ENCODE data around the gene RNF225.

DNA sequence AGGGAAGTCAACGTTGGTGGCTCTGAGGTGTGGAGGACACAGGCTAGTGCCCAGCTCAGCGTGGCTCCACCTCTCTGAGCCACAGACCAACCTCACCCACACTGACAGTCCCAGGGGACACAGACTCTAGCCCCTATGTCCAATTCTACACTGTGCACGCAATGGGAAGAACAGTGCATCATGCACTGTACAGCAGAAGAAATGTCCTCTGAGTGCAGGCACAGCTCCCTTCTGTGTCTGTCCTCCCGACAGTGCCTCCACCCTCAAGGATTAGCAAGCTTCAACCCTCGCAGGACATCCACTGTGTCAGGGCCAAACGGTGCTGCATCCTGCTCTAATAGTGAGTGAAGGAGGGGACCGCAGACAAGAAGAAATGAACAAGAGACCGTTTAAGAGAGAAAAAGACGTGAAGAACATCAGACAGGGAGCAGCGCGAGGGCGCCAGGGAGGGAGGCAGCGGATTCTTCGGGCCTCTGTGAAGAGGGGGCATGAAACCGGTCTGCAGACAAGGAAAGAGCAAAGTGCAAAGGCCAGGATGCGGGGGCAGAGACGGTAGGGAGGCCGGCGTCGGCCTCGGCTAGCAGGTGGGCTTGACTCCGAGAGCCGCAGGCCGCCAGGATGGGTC, 15.3 kb upstream of the RNF225 start:
- TF ChIP-seq, protein P1, sequence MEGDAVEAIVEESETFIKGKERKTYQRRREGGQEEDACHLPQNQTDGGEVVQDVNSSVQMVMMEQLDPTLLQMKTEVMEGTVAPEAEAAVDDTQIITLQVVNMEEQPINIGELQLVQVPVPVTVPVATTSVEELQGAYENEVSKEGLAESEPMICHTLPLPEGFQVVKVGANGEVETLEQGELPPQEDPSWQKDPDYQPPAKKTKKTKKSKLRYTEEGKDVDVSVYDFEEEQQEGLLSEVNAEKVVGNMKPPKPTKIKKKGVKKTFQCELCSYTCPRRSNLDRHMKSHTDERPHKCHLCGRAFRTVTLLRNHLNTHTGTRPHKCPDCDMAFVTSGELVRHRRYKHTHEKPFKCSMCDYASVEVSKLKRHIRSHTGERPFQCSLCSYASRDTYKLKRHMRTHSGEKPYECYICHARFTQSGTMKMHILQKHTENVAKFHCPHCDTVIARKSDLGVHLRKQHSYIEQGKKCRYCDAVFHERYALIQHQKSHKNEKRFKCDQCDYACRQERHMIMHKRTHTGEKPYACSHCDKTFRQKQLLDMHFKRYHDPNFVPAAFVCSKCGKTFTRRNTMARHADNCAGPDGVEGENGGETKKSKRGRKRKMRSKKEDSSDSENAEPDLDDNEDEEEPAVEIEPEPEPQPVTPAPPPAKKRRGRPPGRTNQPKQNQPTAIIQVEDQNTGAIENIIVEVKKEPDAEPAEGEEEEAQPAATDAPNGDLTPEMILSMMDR (IDR thresholded peaks at IDR 0.05; ENCODE audit: insufficient read depth, low read depth, low read length) = no peak
- TF ChIP-seq EZH2 (IDR thresholded peaks at IDR 0.05; ENCODE audit: insufficient read depth, low read length) = no peak
